ENCODE results near the gene KRT38. TPM values are rescaled to one million over a fixed set of nuclear protein-coding genes. Genes with fewer than 3 reads are reported as not detected.

Gene KRT38
- total RNA-seq, 1 donor from 2014 or later: not detected

DNA sequence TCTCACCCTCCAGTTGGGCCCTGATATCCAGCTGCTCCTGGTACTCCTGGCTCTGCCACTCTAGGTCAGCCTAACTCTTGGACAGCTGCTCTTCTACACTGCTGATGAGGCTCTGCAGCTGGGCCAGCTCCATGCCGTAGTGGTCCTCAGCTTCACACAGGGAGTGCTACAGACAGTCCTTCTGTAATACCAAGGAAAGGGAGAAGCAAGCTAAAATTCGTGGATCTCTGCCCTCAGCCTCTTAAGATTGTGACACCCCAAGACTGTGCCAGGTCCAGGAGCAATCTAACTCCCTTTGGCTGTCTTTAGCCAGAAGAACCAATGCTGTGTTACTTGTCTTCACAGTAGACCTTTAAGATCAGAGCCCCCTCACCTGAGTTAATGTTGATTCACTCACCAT, 7.7 kb upstream of the KRT38 start:
- H3K79me2 ChIP-seq (ENCODE audit: low read depth): no peaks in the 10 kb centered on the region
- H3K4me3 Mint-ChIP-seq: no peak overlapping the region
- no peak overlapping the region for H3K9ac ChIP-seq
- H3K27ac Mint-ChIP-seq: peak overlapping the region; percentile 78
- peaks cover 9% of the 10 kb centered on the region for H3K9me3 Mint-ChIP-seq
- no peaks in the 10 kb centered on the region for H4K20me1 ChIP-seq (ENCODE audit: low read depth)
- no peak overlapping the region for H3K27ac ChIP-seq
- no peaks in the 10 kb centered on the region for H3K4me1 Mint-ChIP-seq
- H3K27me3 Mint-ChIP-seq (ENCODE audit: insufficient read depth, low read depth): peaks cover 9% of the 10 kb centered on the region
- no peaks in the 10 kb centered on the region for H3F3A ChIP-seq (ENCODE audit: low read depth)
- H3K4me3 ChIP-seq: no peak overlapping the region
- no peaks in the 10 kb centered on the region for H3K4me1 ChIP-seq
- no peaks in the 10 kb centered on the region for H3K36me3 ChIP-seq
- no peaks in the 10 kb centered on the region for H3K9me3 ChIP-seq (ENCODE audit: low read depth)
- no peak overlapping the region for H2AFZ ChIP-seq (replicated peaks)
- DNase-seq (ENCODE audit: low spot score): no peak
- H3K4me2 ChIP-seq: no peak overlapping the region
- H3K27me3 ChIP-seq: no peaks in the 10 kb centered on the region
- H3K36me3 Mint-ChIP-seq: no peaks in the 10 kb centered on the region
- no peak for TF ChIP-seq EZH2phosphoT487 (IDR thresholded peaks at IDR 0.05)
- no peak for TF ChIP-seq EZH2 (IDR thresholded peaks at IDR 0.05)
- TF ChIP-seq, protein P1, sequence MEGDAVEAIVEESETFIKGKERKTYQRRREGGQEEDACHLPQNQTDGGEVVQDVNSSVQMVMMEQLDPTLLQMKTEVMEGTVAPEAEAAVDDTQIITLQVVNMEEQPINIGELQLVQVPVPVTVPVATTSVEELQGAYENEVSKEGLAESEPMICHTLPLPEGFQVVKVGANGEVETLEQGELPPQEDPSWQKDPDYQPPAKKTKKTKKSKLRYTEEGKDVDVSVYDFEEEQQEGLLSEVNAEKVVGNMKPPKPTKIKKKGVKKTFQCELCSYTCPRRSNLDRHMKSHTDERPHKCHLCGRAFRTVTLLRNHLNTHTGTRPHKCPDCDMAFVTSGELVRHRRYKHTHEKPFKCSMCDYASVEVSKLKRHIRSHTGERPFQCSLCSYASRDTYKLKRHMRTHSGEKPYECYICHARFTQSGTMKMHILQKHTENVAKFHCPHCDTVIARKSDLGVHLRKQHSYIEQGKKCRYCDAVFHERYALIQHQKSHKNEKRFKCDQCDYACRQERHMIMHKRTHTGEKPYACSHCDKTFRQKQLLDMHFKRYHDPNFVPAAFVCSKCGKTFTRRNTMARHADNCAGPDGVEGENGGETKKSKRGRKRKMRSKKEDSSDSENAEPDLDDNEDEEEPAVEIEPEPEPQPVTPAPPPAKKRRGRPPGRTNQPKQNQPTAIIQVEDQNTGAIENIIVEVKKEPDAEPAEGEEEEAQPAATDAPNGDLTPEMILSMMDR (IDR thresholded peaks at IDR 0.05): no peak

DNA sequence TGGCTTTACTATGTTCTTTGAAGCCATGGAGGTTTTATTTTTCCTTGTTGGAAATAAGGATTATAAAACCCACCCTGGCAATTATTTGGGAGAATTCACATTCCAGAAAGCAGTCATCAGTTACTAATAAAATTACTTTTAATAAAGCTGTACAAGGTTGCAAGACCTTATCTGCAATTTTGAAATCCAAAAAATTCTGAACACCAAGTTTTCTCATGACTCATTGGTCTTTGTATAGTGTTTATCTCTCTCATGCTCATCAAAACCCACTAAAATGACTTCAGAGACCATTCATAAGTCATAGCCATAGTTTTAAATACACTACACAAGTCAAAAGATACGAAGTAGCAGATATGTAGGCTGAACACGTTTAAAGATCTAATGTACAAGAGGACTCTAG, 6.0 kb upstream of the KRT38 start:
- H3K4me2 ChIP-seq: no peak overlapping the region
- DNase-seq (ENCODE audit: low spot score): no peak
- H3K4me3 Mint-ChIP-seq: no peak overlapping the region
- TF ChIP-seq EZH2phosphoT487 (IDR thresholded peaks at IDR 0.05) (no peak), EZH2 (IDR thresholded peaks at IDR 0.05) (no peak)
- TF ChIP-seq, protein P1 (IDR thresholded peaks at IDR 0.05): no peak
- no peaks in the 10 kb centered on the region for H3K4me1 ChIP-seq
- no peak overlapping the region for H3K27ac Mint-ChIP-seq
- no peaks in the 10 kb centered on the region for H3K4me1 Mint-ChIP-seq
- peaks cover 9% of the 10 kb centered on the region for H3K9me3 Mint-ChIP-seq
- H3K27me3 ChIP-seq: no peaks in the 10 kb centered on the region
- H3F3A ChIP-seq (ENCODE audit: low read depth): no peaks in the 10 kb centered on the region
- H3K9me3 ChIP-seq (ENCODE audit: low read depth): no peaks in the 10 kb centered on the region
- peaks cover 7% of the 10 kb centered on the region for H3K27me3 Mint-ChIP-seq (ENCODE audit: insufficient read depth, low read depth)
- H3K36me3 Mint-ChIP-seq: no peaks in the 10 kb centered on the region
- no peak overlapping the region for H2AFZ ChIP-seq (replicated peaks)
- no peak overlapping the region for H3K9ac ChIP-seq
- H3K27ac ChIP-seq: no peak overlapping the region
- H3K36me3 ChIP-seq: no peaks in the 10 kb centered on the region
- no peak overlapping the region for H3K4me3 ChIP-seq
- H3K79me2 ChIP-seq (ENCODE audit: low read depth): no peaks in the 10 kb centered on the region
- H4K20me1 ChIP-seq (ENCODE audit: low read depth): no peaks in the 10 kb centered on the region

DNA sequence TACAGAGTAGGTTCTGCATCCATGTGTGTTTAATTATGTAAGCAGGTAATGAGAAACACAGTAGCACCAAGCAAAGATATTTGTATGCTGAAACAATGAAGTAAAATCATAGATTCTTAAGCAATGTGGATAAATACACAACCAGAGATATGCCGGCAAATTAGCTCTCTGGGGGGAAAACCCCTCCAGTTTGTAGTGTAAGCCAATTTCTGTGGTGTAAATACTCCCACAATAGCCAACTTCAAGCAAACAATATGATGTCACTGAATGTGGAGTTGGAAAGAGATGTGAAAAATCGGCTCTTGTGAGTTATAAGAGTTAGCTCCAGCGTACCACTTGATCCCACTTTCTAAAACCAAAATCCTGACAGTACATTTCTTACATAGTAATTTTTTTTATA, 3.9 kb upstream of the KRT38 start:
- no peaks in the 10 kb centered on the region for H3K9me3 ChIP-seq (ENCODE audit: low read depth)
- Mint-ChIP-seq H3K4me1 (no peaks in the 10 kb centered on the region), H3K36me3 (no peaks in the 10 kb centered on the region), H3K9me3 (peaks cover 4% of the 10 kb centered on the region), H3K27me3 (ENCODE audit: insufficient read depth, low read depth) (peaks cover 3% of the 10 kb centered on the region), H3K27ac (no peak overlapping the region), H3K4me3 (no peak overlapping the region)
- H3K27ac ChIP-seq: no peak overlapping the region
- TF ChIP-seq, protein P1 (IDR thresholded peaks at IDR 0.05): no peak
- TF ChIP-seq EZH2phosphoT487 (IDR thresholded peaks at IDR 0.05) (no peak), EZH2 (IDR thresholded peaks at IDR 0.05) (no peak)
- H3F3A ChIP-seq (ENCODE audit: low read depth): no peaks in the 10 kb centered on the region
- H3K79me2 ChIP-seq (ENCODE audit: low read depth): no peaks in the 10 kb centered on the region
- H2AFZ ChIP-seq (replicated peaks): no peak overlapping the region
- no peak overlapping the region for H3K4me2 ChIP-seq
- no peaks in the 10 kb centered on the region for H4K20me1 ChIP-seq (ENCODE audit: low read depth)
- no peak overlapping the region for H3K9ac ChIP-seq
- H3K4me3 ChIP-seq: no peak overlapping the region
- no peaks in the 10 kb centered on the region for H3K4me1 ChIP-seq
- H3K27me3 ChIP-seq: no peaks in the 10 kb centered on the region
- no peak for DNase-seq (ENCODE audit: low spot score)
- no peaks in the 10 kb centered on the region for H3K36me3 ChIP-seq

Data from neural progenitor cell (in vitro differentiated cells).